Mucosa of rectum (tissue), 2 donors: ENCODE results near the gene COL18A1.
A peak's percentile ranks its signal among the peaks of the same experiment; 100 is the strongest.

Experiments
- H3K27ac ChIP-seq, 2 donors: one replicate each; pipeline ENCODE4 v1.7.0; 2013; ENCODE audit warnings: inconsistent platforms in 2 of 2, low read depth in 2 of 2, low read length in 2 of 2
- H3K27me3 ChIP-seq, 2 donors: one replicate each; pipeline ENCODE4 v1.7.0; 2013; ENCODE audit warnings: low read length in 2 of 2; ENCODE audit not compliant: control insufficient read depth in 2 of 2, insufficient read depth in 2 of 2
- H3K36me3 ChIP-seq, 2 donors: one replicate each; pipeline ENCODE4 v1.7.0; 2013; ENCODE audit warnings: low read length in 2 of 2; ENCODE audit not compliant: control insufficient read depth in 2 of 2, insufficient read depth in 2 of 2
- H3K4me1 ChIP-seq, 2 donors: one replicate each; pipeline ENCODE4 v1.7.0; 2013; ENCODE audit warnings: low read length in 2 of 2, mild to moderate bottlenecking in 1 of 2; ENCODE audit not compliant: control insufficient read depth in 2 of 2, insufficient read depth in 2 of 2
- H3K4me3 ChIP-seq, 2 donors: one replicate each; pipeline ENCODE4 v1.7.0; 2013; ENCODE audit warnings: low read length in 2 of 2
- H3K9ac ChIP-seq, 2 donors: one replicate each; pipeline ENCODE4 v1.7.0; 2013; ENCODE audit warnings: low read length in 2 of 2, low read depth in 1 of 2, mild to moderate bottlenecking in 1 of 2
- H3K9me3 ChIP-seq, 2 donors: one replicate each; pipeline ENCODE4 v1.7.0; 2013; ENCODE audit warnings: low read length in 2 of 2; ENCODE audit not compliant: control insufficient read depth in 2 of 2
- donor health status: healthy.
- donor health status: Normal muscosa, but diverticular disease.

The COL18A1 gene

GRCh38 chr21:45451091-45451740, 46.3 kb downstream of the COL18A1 start:
- no peaks in the 10 kb centered on the region for H3K9me3 ChIP-seq
- no peaks in the 10 kb centered on the region for H3K27me3 ChIP-seq
- no peak overlapping the region for H3K4me3 ChIP-seq
- no peaks in the 10 kb centered on the region for H3K36me3 ChIP-seq
- H3K27ac ChIP-seq = no peak overlapping the region
- H3K9ac ChIP-seq = no peak overlapping the region
- no peaks in the 10 kb centered on the region for H3K4me1 ChIP-seq

- no peaks in the 10 kb centered on the region for H3K36me3 ChIP-seq
- H3K27ac ChIP-seq = no peak overlapping the region
- H3K9me3 ChIP-seq = no peaks in the 10 kb centered on the region
- H3K4me1 ChIP-seq = no peaks in the 10 kb centered on the region
- H3K4me3 ChIP-seq = no peak overlapping the region
- no peaks in the 10 kb centered on the region for H3K27me3 ChIP-seq
- H3K9ac ChIP-seq = no peak overlapping the region
Observed at GRCh38 chr21:45451771-45452182, 46.8 kb downstream of the COL18A1 start.

- Histone ChIP-seq H3K4me3 (no peak overlapping the region), H3K27ac (no peak overlapping the region), H3K9me3 (no peaks in the 10 kb centered on the region), H3K4me1 (no peaks in the 10 kb centered on the region), H3K9ac (no peak overlapping the region), H3K36me3 (no peaks in the 10 kb centered on the region), H3K27me3 (no peaks in the 10 kb centered on the region)
Observed at GRCh38 chr21:45452696-45453307, 47.8 kb downstream of the COL18A1 start.

- Histone ChIP-seq H3K36me3 (no peaks in the 10 kb centered on the region), H3K27me3 (no peaks in the 10 kb centered on the region), H3K4me1 (no peaks in the 10 kb centered on the region), H3K9me3 (no peaks in the 10 kb centered on the region), H3K4me3 (no peak overlapping the region), H3K9ac (no peak overlapping the region), H3K27ac (no peak overlapping the region)
Observed at GRCh38 chr21:45453308-45453950, 48.5 kb downstream of the COL18A1 start.

GRCh38 chr21:45454060-45454925, 49.3 kb downstream of the COL18A1 start:
- Histone ChIP-seq H3K27me3 (no peaks in the 10 kb centered on the region), H3K36me3 (no peaks in the 10 kb centered on the region), H3K9ac (no peak overlapping the region), H3K4me3 (no peak overlapping the region), H3K9me3 (no peaks in the 10 kb centered on the region), H3K27ac (no peak overlapping the region), H3K4me1 (no peaks in the 10 kb centered on the region)

- Histone ChIP-seq H3K4me3 (peak overlapping the region; percentile 13 to 26), H3K9me3 (no peaks in the 10 kb centered on the region), H3K9ac (no peak overlapping the region), H3K36me3 (no peaks in the 10 kb centered on the region), H3K27me3 (no peaks in the 10 kb centered on the region), H3K4me1 (no peaks in the 10 kb centered on the region), H3K27ac (no peak overlapping the region)
Observed at GRCh38 chr21:45454926-45455673, 50.1 kb downstream of the COL18A1 start.

- peak overlapping the region; percentile 13 to 22 for H3K4me3 ChIP-seq
- H3K27me3 ChIP-seq = no peaks in the 10 kb centered on the region
- no peaks in the 10 kb centered on the region for H3K4me1 ChIP-seq
- no peaks in the 10 kb centered on the region for H3K9me3 ChIP-seq
- H3K36me3 ChIP-seq = no peaks in the 10 kb centered on the region
- no peak overlapping the region for H3K9ac ChIP-seq
- no peak overlapping the region for H3K27ac ChIP-seq
Observed at GRCh38 chr21:45455674-45456583, 51.0 kb downstream of the COL18A1 start.

- no peaks in the 10 kb centered on the region for H3K4me1 ChIP-seq
- no peak overlapping the region for H3K27ac ChIP-seq
- H3K27me3 ChIP-seq = no peaks in the 10 kb centered on the region
- H3K36me3 ChIP-seq = no peaks in the 10 kb centered on the region
- no peak overlapping the region for H3K9ac ChIP-seq
- no peak overlapping the region for H3K4me3 ChIP-seq
- no peaks in the 10 kb centered on the region for H3K9me3 ChIP-seq
Observed at GRCh38 chr21:45456584-45457160, 51.7 kb downstream of the COL18A1 start.
